Stimulated activated CD4-positive, alpha-beta T cell treated with anti-CD3 and anti-CD28 coated beads, TNF-alpha, amount 100 ng/mL, for 48 hours (primary cell): ENCODE measurements around the gene RPS6KA2.
A peak's percentile ranks its signal among the peaks of the same experiment; 100 is the strongest.
"Not testable (repeated sequence)": the region's sequence is repeated elsewhere in the genome, so short reads cannot be mapped to it uniquely, and the experiment has no call there.

Source experiments
- DNase-seq, 3 donors: peaks; one replicate each; pipeline ENCODE4 v3.0.0-alpha.2; 2020; ENCODE audit warnings: low read depth in 3 of 3

The RPS6KA2 gene

DNA sequence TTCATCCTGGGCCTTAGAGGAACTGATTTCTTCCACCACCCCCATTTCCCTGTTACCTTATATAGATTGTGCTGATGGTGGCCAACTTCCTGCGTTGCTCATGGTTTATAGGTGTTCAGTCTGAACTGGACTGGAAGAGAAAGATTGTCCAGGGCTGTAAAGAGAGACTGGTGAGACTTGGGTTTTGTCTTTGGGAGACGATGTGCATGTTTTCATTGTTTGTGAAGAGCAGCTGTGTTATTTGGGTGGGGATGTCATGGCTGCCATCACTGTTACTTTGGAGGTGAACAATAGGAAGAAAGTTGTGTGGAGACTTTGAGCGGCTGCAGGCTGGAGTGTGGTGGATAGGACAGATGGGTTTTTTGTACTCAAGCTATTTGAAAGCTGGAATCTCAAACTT is 228.7 kb downstream of the RPS6KA2 start:
- DNase-seq: no peak

DNA sequence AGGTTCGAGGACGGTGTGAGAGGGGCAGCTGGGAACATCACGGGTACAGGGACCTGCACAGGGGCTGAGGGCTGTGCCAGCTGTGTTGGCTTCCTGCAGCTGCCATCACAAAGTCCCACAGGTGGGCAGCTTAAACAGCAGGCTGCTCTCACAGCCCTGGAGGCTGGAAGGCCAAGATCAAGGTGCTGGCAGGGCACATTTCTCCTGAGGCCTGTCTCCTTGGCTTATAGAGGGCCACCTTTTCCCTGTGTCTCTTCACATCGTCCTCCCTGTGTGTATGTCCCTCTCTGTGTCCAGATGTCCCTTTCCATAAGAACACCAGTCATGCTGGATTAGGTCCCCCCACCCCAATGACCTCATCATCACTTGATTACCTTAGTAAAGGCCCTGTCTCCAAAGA is 229.2 kb downstream of the RPS6KA2 start:
- DNase-seq: no peak

DNA sequence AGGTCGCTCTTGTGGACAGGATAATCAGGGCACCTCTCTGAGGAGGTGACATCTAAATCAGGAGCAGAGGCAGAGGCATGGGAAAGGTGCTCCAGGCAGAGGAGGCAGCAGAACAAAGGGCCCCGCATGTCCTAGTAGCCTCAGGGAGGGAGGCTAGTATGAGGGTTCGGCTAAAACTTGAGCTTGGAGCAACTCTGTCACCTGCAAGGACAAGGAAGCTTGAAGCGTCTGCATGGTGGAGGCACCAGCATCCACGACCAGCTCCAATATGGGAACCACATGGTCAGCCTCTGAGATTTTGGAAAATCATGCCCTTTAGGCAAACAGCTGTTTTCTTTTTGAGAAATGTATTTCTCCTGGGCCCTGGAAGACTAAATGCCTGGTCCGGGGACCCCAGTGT is 231.3 kb downstream of the RPS6KA2 start:
- DNase-seq: no peak

DNA sequence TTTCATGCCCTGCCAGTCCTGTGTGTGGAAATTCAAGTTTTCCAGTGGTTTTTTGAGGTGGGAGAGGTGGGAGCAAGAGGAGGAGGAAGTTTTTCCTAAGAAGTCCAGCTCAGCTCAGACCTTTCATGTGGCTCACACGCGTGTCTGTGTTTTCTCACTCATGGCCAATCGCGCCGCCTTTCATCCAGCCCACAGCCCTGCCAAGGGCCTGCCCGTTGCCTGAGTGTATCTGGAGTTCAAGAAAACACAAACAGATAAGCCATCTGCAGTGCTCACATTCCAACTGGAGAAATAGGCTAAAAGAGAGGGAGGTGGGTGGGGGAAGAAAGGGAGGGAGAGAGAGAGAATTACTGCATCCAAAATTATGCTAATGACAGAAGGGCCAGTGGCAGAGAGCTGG is 231.7 kb downstream of the RPS6KA2 start:
- no peak for DNase-seq

DNA sequence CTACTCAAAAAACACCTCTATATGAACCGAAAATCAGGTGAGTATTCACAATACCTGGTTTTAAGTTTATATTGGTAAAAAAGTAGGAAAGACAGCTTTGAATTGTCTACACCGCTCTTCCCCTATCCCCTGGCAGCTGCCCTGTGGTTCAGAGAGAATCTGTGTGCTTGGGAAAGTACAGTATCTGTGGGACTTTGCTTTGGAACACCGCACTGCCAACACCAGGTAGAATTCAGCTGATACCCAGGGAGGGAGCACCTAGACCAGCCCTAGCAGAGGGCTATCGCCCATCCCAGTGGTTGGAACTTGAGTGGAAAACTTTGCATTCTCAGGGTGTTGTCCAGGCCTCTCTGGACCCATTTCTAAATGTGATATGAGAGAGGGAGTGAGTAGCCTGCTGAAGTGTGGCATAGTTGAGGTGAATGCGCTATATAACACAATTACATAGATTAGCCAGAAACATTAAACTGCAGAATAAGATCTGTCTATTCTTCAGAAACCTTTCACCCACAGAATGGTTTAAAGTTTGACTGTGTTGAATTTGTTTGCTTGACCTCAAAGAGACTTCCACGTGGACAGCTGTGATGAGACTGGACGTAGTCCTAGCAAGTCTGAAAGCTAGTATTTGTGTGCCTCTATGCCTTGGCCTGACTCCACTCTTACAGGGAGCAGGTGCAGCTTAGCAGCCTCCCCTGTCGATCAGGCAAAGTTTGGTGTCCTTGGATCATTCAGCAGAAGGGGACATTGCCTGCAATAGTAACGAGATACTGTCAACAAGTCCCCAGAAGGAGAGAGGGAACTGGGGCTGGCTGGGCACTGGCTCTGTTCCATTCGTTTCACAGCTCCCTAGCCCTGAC is 232.8 kb downstream of the RPS6KA2 start:
- DNase-seq: no peak

DNA sequence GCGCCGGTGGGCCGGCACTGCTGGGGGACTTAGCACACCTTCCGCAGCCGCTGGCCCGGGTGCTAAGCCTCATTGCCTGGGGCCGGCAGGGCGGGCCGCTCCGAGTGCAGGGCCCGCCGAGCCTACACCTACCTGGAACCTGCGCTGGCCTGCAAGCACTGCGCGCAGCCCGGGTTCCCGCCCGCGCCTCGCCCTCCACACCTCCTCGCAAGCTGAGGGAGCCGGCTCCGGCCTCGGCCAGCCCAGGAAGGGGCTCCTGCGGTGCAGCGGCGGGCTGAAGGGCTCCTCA is 233.6 kb downstream of the RPS6KA2 start:
- no peak for DNase-seq

DNA sequence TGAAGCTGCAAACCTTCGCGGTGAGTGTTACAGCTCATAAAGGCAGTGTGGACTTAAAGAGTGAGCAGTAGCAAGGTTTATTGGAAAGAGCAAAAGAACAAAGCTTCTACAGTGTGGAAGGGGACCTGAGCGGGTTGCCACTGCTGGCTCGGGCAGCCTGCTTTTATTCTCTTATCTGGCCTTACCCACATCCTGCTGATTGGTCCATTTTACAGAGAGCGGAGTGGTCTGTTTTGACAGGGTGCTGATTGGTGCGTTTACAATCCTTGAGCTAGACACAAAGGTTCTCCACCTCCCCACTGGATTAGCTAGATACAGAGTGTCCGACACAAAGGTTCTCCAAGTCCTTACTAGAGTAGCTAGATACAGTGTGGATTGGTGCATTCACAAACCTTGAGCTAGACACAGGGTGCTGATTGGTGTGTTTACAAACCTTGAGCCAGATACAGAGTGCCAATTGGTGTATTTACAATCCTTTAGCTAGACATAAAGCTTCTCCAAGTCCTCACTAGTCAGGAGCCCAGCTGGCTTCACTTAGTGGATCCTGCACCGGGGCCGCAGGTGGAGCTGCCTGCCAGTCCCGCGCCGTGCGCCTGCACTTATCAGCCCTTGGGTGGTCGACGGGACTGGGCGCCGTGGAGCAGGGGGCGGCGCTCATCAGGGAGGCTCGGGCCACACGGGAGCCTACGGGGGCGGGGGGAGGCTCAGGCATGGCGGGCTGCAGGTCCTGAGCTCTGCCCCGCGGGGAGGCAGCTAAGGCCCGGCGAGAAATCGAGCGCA is 234.1 kb downstream of the RPS6KA2 start:
- not testable (repeated sequence) for DNase-seq

DNA sequence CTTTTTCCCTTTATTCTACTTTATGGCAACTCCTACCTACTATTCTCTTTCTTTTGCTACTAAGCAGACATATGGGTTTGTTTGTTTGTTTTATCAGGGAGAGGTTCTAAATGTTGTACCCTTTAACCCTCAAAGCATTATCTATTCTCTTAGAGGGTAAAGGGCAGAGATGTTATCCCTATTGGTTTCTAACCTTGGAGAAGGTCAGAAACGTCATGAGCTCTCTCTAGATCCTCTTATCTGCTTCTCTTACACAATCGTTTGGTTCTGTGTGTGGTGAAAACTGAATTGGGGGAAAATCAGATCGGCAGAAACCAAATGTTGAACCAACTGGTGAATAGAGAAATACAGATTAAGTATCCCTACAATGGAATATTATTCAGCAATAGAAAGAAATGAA is 237.9 kb downstream of the RPS6KA2 start:
- no peak for DNase-seq

DNA sequence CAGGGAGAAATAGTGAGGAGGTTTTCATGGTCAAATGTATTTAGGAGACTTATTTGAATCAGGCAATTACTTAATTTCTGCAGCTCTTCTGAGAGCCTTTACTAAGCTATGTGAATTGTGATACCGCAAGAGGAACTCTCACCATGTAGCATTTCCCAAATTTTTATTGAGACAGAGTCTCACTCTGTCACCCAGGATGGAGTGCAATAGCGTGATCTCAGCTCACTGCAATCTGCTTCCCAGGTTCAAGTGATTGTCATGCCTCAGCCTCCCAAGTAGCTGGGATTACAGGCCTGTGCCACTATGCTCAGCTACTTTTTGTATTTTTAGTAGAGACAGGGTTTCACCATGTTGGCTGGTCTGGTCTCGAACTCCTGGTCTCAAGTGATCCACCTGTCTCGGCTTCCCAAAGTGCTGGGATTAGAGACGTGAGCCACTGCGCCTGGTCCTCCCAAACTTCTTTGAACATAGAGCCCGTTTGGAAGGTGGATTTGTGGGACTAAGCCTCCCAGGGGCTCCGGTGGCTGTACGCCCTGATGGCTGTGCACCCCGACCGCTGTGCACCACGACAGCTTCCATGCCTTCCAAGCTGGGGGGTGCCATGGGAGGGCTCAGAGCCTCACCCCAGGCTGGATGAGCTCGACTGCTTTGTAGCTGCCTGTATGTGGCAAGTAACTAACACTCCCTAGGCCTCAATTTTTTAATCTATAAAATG is 238.6 kb downstream of the RPS6KA2 start:
- no peak for DNase-seq

DNA sequence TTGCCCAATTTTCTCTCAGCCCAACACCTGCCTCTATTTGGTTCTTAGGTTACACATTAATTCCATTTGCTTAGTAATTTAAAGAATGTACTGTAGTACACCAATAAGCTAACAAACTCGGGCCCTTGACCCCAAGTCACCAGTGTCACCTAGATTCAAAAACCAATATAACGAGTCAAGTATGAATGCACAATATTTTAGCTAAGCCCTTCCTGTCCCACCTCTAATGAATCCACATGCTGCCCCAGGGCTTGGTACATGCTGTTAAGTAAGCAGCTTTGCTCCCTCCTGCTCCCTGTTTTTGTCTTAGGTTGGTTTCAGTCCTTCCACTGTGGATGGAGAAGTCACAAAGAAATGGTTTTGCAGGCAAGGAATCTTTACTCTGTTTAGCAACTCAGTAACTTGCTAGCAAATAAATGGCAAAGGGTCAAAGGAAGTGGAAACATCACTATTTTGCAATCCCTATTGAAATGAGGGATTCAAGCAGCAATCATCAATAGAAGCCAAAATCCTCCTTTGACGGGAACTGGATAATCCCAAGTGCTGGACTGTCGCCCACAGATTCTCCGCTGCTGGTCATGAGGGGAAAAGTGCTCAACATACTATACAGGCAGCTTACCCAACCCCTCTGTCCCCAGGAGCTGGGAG is 239.3 kb downstream of the RPS6KA2 start:
- DNase-seq: no peak

DNA sequence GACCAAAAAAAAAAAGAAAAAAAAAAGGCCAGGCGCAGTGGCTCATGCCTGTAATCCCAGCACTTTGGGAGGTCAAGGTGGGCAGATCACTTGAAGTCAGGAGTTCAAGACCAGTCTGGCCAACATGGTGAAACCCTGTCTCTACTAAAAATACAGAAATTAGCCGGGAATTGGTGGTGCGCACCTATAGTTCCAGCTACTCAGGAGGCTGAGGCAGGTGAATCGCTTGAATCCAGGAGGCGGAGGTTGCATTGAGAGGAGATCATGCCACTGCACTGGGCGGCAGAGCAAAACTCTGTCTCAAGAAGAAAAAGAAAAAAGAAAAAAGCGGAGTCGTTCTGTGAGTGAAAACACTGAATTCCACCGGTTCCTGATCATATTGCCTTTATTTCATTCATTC is 240.0 kb downstream of the RPS6KA2 start:
- DNase-seq: not testable (repeated sequence)

DNA sequence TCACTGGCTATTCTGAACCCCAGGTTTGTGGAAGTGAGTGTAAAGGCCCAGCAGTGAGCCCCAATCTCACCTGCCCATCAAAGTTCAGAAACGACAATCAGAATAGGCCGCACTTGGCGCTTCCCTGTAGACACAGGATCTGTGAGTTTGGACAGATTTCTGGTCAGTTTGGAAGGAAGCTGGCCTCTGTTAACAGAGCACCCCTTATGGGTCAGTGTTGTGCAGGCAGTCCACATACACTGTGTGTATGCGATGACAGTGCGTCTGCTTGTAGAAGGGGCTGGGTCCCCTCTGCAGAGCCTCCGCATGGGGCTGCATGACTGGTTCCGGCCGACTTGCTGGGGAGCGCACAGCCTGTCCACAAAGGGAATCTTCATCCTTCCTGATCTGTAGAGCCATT is 240.9 kb downstream of the RPS6KA2 start:
- DNase-seq: no peak

DNA sequence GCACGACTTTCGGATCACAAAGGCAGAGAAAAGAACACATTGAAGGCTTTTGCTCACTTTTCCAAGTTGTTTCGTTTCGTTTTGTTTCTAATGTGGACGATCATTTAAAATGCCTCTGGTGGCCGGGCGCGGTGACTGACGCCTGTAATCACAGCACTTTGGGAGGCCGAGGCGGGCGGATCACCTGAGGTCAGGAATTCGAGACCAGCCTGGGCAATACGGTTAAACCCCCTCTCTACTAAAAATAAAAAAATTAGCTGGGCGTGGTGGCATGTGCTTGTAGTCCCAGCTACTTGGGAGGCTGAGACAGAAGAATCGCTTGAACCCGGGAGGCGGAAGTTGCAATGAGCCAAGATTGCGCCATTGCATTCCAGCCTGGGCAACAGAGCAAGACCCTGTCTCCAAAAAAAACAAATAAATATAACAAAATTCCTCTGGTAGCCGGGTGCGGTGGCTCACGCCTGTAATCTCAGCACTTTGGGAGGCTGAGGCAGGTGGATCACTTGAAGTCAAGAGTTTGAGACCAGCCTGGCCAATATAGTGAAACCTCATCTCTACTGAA is 243.2 kb downstream of the RPS6KA2 start:
- peak in 1 of 3 donors; percentile 13 for DNase-seq

DNA sequence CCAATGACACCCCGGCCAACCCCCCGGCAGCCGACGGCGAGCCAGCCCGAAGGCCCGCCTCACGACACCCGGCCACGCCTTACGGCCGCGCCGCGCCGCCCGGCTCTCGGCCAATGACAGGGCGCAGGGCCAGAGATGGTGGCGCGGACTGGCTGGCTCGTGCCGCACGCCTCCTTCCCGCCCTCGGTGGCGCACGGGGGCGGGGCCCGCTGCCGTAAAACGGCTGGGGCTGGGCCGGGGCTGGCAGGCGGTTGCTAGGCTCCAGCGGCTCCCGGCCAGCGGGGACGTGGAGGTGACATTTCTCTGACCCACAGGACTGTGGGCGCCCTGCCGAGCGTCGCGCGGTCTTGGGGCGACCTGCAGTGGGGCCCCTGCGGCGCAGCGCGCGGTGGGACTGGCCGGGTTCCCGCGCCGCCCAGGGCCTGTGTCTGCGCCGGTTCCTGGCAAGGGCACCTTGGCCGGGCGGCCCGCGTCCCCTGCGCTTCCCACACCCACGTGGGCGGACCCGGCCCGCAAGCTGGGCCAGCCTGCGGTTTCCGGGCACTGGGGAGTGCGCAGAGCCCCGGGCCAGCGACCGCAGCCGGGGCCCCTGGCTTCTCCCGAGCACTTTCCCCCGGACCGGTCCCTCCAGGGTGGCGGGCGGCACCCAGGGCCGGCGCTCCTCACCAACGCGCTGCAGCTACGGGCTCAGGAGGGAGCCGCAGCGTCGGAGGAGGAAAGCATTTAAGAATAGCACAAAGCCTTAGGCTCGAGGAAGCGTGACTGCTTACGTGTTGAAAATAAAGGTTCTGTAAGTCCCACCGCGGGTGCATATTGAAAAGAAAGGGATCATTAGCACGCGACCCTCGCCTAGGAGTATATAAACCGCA is 243.9 kb downstream of the RPS6KA2 start, which contains the start of gene MPC1:
Gene MPC1, minus strand, starts transcription at position 8 of the 869 bp plus-strand sequence. CDS start 64 bp downstream, outside the sequence.
- peak; percentile 88 to 89 (median 88) for DNase-seq

DNA sequence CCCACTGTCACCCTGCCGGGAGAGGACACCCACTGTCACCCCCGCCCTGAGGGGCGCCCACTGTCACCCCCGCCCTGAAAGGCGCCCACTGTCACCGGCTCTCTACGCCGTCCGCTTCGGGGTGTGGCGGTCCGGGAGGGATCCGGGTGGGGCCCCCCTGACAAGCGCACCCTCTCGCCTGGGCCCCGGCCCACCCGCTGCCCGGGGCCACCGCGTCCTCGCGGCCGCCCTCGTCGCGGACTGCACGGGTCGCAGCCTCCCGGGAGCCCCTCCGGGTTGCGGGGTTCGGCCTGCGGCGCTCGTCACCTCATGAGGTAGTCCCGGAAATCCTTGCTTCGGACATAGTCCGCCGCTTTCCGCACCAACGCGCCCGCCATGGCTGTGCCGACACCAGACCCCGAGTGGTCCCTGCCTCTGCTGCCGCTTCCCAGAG is 244.5 kb downstream of the RPS6KA2 start:
- DNase-seq: no peak

DNA sequence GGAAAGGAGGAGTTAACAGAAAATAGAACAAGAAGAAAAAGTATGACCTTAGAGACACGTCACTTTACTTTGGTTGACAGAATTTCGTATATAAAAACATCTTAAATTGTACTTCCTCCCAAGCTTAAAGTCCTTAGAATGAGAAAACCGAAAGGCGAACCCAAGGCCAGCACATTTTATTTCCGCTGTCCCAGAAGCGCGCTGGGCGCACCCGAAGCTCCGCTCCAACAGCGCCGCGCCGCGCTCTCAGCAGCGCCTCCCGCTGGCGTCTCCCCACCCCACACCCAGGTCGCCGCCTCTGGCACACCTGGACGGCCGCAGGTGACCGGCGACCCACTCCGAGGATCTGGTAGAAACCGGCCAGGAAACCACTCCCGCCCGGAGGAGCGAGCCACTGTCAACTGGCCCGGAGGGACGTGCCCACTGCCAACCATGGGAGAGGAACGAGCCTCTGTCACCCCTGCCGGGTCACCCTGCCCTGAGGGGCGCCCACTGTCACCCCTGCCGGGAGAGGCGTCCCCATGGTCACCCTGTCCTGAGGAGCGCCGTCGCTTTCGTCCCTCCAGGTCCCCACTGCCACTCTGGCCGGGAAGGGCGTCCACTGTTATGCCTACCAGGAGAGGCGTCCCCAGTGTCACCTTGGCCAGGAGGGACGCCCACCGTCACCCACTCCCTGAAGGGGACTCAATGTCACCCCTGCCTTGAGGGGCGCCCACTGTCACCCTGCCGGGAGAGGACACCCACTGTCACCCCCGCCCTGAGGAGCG is 245.1 kb downstream of the RPS6KA2 start:
- peak; percentile 47 to 64 (median 51) for DNase-seq

DNA sequence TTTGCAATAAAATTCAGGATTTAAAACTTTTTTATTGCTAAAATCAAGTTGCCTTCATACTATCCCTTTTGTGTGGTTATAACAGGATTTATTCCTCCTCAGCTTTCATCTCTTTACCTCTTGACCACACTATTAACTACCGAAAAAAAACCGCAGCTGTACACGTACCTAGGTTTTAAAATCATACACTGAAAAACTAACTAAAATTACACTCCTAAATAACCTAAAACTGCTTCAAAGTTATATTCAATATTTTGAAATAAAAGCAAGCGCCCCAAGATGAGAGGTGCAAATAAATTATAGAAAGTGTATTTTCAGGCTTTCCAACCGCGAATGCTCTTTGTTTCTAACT is 245.7 kb downstream of the RPS6KA2 start:
- no peak for DNase-seq

DNA sequence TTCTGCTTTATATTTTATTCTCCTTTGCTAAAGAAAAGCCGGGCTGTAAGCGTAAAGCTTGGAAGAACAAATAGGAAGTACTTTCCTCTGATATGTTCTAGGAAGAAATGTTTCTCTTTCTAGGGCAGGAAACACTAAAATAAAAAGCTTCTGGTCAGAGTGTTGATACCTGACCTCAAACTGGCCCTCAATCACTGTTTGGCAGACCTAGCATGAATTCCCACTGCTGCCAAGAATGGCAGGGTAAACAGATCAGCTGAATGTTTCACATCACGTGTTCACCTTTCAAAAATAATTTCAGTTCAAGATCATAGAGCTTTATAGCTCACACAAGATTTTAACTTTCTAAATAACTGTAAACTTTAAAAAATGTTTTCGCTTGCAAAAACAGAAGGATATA is 247.3 kb downstream of the RPS6KA2 start:
- no peak for DNase-seq

DNA sequence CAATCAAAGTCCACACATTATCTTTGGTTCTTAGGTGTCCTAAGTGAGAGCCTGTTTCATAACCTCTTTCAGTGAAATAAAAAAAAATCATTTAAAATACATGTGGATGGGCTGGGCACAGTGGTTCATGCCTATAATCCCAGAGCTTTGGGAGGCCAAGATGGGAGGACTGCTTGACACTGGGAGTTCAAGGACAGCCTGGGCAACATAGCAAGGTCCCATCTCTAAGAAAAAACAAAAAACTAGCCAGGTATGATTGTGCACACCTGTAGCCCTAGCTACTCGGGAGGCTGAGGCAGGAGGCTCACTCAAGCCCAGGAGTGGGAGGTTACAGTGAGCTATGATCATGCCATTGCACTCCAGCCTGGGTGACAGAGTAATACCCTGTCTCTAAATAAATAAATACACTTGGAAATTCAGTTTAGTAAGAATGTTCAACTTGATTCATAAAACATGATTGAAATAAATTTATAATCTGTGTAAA is 247.9 kb downstream of the RPS6KA2 start:
- no peak for DNase-seq

DNA sequence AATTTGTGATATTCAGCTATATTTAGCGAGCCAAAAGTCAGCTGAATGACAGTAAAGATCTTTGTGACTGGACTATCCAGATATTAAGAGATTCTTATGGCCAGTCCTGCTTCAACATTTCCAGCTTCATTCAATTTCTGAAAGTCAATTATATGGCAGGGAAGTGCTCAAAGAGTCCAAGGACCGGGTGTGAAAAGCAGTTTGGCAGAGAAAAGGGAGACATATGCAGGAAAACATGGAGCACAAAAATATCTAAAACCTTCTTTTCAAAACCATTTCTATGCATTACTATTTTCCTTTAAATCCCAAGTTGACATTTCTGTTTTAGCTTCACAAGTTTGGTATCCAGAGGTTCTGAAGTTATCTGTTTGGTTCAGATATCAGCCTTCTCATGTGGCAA is 249.3 kb downstream of the RPS6KA2 start:
- no peak for DNase-seq
